GOT3 (cell line): ENCODE results near the gene ATOSA.
A peak's percentile ranks its signal among the peaks of the same experiment; 100 is the strongest.

ENCODE experiments used
- DNase-seq: peaks from one replicate; lab custom pipeline; 2025; ENCODE audit warnings: mixed read lengths; lab: John Stamatoyannopoulos, UW

Gene ATOSA, protein sequence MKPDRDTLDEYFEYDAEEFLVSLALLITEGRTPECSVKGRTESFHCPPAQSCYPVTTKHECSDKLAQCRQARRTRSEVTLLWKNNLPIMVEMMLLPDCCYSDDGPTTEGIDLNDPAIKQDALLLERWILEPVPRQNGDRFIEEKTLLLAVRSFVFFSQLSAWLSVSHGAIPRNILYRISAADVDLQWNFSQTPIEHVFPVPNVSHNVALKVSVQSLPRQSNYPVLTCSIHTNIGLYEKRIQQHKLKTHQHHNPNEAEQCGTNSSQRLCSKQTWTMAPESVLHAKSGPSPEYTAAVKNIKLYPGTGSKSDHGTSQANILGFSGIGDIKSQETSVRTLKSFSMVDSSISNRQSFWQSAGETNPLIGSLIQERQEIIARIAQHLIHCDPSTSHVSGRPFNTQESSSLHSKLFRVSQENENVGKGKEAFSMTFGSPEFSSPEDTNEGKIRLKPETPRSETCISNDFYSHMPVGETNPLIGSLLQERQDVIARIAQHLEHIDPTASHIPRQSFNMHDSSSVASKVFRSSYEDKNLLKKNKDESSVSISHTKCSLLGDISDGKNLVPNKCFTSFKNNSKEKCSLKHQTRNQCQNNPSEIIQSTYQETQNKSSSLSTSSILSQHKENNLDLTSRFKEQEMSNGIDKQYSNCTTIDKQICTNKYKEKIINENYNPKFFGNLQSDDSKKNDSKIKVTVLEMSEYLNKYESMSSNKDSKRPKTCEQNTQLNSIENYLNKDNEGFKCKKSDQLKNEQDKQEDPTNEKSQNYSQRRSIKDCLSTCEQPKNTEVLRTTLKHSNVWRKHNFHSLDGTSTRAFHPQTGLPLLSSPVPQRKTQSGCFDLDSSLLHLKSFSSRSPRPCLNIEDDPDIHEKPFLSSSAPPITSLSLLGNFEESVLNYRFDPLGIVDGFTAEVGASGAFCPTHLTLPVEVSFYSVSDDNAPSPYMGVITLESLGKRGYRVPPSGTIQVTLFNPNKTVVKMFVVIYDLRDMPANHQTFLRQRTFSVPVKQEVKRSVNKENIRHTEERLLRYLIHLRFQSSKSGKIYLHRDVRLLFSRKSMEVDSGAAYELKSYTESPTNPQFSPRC

GRCh38 chr15:52679232-52680040 is at the start of gene ATOSA:
TSS of gene ATOSA (minus strand) at chr15:52679388. CDS start at chr15:52678021, 1,367 bp downstream.
- DNase-seq, result peak; percentile 60

GRCh38 chr15:52728899-52729298 is 49.7 kb upstream of the ATOSA start:
- DNase-seq, result no peak

- no peak for DNase-seq
Measured at GRCh38 chr15:52727815-52728214, 48.6 kb upstream of the ATOSA start.

DNA sequence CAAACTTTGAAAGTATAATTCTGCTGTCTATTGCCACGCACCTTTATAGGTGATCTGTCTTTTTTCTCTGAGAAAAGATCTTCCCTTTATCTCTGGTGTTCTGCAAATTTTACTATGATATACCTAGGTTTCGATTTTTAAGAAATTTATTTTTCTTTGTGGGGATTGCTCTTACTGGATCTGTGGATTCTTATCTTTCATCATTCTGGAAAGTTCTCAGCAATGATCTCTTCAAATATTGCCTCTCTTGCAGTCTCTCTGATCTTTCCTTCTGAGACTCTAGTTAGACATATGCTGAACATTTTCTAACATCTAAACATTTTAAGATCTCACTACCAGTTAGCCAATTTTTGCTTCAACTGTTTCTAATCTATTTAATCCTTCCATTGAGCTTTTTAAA is 47.0 kb upstream of the ATOSA start:
- no peak for DNase-seq

DNA sequence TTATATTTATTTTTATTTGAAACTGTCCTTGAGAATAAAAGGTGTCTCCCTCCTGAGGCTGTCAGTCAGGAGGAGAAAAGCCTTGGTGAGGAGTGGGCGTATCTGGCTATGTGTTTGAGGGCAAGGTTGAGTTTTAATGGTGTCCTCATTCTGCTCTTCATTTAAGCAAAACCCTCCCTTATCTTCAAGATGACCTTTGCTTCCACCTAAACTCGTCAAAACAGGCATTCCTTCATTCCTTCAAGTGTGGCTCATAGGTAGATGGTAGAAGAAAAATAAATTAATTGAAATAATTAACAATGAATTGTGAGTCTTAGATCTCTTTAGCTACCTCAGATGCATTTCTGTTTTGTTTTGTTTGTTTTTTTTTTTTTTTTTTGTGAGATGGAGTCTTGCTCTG is 39.4 kb upstream of the ATOSA start:
- no peak for DNase-seq

GRCh38 chr15:52717924-52718323 is 38.7 kb upstream of the ATOSA start:
- DNase-seq, result no peak

GRCh38 chr15:52717481-52717880 is 38.3 kb upstream of the ATOSA start:
- DNase-seq, result no peak

- no peak for DNase-seq
Measured at GRCh38 chr15:52716536-52716935, 37.3 kb upstream of the ATOSA start.

DNA sequence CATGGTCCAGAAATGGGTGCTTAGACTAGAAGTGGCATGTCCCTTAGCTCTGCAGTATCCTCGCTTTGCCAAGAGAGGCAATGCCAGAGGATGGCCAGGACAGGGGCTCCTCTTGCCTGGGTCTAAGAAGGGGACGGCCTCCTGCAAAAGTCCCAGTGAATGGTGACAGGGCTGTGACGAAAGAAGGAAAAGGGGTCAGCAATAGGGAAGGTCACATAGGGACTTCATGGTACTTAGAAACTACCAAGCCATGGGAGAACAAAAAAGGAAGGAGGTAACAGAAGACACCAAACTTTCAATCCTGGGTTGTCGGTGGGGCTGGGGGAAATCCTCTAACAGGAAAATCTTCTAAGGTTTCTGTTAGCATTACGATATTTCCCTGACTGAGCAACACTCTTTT is 36.2 kb upstream of the ATOSA start:
- DNase-seq, result no peak

- DNase-seq, result no peak
Measured at GRCh38 chr15:52714968-52715367, 35.8 kb upstream of the ATOSA start.

GRCh38 chr15:52710708-52711389 is 31.7 kb upstream of the ATOSA start:
- DNase-seq, result no peak

- no peak for DNase-seq
Measured at GRCh38 chr15:52710050-52710707, 31.0 kb upstream of the ATOSA start.

DNA sequence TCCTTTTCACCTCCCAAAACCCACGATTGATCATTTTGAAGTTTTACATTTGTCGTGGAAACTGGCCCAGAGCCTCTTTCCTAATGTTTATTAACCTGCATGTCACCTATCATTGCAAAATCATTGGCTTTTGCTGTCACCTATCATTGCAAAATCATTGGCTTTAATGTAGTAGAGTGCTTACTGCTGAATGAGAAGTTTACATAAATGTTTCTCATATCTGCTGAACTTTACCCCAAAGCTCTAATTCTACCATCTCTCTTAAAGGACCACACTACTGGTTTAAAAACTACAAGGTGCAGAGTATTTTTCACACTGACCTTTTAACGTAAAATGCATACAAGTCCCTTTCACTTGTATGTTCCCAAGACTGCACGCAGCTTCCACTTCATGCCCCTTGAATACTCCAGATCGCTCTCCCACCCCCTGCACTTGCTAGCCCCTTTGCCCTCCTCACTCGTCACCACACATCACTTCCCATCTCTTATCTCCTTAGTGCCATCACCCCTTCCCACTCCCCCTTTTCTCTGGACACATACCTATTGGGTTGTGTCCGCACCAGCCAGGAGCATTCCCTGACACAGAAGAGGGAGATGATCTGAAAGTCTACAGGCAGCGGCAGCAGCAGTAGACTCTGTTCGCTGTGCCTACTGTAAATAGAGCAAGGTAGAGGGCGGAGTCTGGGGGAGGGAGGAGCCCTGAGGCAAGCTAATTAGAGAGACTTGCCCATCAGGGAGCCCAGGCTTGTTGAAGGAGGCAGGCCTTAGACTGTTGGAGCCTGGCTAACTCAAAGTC is 30.2 kb upstream of the ATOSA start:
- no peak for DNase-seq

- DNase-seq, result no peak
Measured at GRCh38 chr15:52706091-52706490, 26.9 kb upstream of the ATOSA start.

GRCh38 chr15:52702390-52702789 is 23.2 kb upstream of the ATOSA start:
- no peak for DNase-seq

- no peak for DNase-seq
Measured at GRCh38 chr15:52699457-52699856, 20.3 kb upstream of the ATOSA start.

DNA sequence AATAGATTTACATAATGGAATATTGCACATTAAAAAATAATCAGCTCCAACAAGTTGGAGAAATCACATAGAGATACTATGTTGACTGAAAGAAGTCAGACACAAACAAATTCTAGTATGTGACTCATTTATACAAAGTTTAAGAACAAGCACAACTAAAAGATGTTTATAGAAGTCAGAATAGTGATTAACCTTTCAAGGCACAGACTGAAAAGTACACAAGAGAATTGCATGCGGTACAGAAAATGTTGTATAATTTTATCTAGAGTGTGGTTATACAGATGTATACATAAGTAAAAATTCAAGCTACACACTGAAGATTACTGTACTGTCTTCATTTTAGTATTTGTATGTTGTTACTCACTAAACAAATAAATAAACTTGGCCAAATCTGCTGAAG is 19.3 kb upstream of the ATOSA start:
- no peak for DNase-seq

- no peak for DNase-seq
Measured at GRCh38 chr15:52697051-52697450, 17.9 kb upstream of the ATOSA start.

DNA sequence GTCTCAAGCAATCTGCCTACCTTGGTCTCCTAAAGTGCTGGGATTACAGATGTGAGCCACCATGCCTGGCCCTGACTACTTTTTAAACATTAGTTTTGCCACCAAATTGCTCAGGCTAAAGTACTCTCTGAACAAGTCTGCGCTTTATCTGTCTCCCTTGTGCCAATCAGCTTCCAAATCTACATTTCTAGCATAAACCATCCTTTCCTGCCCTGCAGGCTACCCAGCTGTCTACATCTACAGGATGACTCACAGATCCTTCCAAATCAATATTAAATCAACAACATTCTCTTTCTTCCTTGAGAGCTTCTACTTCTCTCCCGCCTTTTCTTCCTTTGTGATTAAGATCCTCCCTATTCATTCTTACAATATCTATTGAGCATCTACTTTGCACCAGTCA is 16.0 kb upstream of the ATOSA start:
- DNase-seq, result no peak

- DNase-seq, result no peak
Measured at GRCh38 chr15:52689562-52689961, 10.4 kb upstream of the ATOSA start.
